Keratinocyte (primary cell): ENCODE results near the gene CRYL1.

Experiments
- CTCF ChIP-seq, 3 experiments: IDR thresholded peaks in 1 of 3; conservative IDR thresholded peaks in 1 of 3; optimal IDR thresholded peaks in 1 of 3; 2 replicates in 2 of 3; 3 replicates in 1 of 3; pipeline versions ENCODE3 to v1.5.1; 2011; ENCODE audit warnings: low read length in 3 of 3, mild to moderate bottlenecking in 3 of 3, moderate library complexity in 2 of 3, control low read depth in 1 of 3, inconsistent platforms in 1 of 3; ENCODE audit not compliant: insufficient read depth in 2 of 3; ENCODE audit errors: extremely low read depth in 1 of 3
- EZH2 ChIP-seq: IDR thresholded peaks from one replicate; pipeline ENCODE4 v1.6.1; 2012; ENCODE audit warnings: inconsistent platforms, mild to moderate bottlenecking, low read length, moderate library complexity

DNA sequence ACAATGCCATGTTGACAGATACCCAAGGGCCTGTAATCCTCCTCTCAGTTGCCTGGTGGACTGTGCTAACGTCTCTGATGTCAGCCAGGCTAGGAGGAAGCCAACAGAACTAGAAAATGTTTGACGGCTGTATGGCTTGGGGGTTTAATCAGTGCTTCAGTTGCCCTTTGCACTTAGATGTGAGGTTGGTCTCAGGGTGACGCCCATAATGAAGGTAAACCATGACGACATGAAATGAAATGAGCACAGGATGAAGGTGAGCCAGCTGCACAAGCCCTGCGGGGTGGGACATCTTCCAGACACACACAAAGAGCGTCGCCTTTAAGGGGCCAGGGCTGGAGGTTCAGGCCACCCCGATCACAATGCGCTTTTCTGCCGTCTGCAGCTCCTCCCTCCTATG is 127.2 kb downstream of the CRYL1 start:
- TF ChIP-seq CTCF (optimal IDR thresholded peaks at IDR 0.05 in 1 of 3, IDR thresholded peaks at IDR 0.05 in 1 of 3, conservative IDR thresholded peaks at IDR 0.05 in 1 of 3; ENCODE audit: extremely low read depth in 1 of 3, insufficient read depth in 2 of 3, low read length in 3 of 3) (no peak), EZH2 (no peak)
